GM19455 (cell line): Measurements from ENCODE around the gene MYO3B.
A peak's percentile ranks its signal among the peaks of the same experiment; 100 is the strongest.
"Not testable (repeated sequence)": the region's sequence is repeated elsewhere in the genome, so short reads cannot be mapped to it uniquely, and the experiment has no call there.

Source experiments
- ATAC-seq: cut with Tn5 transposase; IDR thresholded peaks from one replicate; pipeline ENCODE4 v1.9.1; 2021; ENCODE audit not compliant: unreplicated experiment

The MYO3B gene

DNA sequence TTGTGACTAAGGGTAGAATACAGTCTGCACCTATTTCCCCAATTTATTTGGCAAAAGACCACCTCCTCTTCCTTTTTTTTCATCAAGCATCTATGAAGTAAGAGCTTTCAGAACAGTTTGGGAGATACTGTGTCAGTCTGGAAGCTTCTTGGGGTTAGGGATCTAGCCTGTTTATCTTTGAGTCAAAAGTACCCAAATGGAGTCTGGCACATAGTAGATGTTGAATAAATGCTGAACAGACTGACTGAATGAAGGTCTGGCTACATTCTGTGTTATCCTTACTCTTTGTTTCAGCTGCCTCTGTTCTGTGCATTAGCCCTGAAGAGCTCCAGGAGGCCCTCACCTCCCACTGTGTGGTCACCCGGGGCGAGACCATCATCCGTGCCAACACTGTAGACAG, 223.2 kb downstream of the MYO3B start:
- no peak for ATAC-seq

DNA sequence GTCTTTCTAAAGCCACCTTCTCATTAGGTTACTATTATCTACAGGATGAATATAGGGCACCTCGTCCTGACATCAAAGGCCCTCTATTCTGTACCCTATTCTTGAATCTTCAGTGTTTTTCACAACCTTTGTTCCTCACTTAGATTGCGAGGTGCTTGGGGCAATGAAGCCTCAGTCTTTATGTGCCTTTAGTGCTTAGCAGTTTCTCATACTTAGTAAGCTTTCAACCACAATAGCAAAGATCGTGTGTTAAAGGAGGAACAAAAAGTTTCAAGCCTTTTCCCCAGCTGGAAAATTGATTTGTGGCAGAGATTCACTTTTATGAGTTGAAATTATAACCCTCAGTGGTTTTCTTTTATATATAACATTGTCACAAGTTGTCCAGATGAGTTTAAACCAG, 226.9 kb downstream of the MYO3B start:
- ATAC-seq: no peak

DNA sequence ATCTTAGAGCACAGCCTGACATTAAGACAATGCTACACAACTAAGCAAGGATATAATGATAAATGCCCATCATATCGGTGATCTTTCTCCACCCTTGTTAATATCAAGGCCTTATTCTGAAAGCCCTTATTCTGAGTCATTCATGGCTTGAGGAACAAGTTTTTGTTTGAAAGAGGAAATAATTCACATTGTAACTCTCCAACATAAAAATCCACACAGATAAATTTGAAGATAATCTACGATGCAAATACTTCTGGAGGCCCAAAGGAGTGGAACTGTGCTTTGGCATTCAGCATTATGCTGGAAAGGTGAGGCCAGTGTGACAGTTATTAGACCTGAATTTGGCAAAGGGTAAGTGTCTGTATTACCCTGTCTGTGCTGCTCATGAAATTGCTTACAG, 227.4 kb downstream of the MYO3B start:
- no peak for ATAC-seq

DNA sequence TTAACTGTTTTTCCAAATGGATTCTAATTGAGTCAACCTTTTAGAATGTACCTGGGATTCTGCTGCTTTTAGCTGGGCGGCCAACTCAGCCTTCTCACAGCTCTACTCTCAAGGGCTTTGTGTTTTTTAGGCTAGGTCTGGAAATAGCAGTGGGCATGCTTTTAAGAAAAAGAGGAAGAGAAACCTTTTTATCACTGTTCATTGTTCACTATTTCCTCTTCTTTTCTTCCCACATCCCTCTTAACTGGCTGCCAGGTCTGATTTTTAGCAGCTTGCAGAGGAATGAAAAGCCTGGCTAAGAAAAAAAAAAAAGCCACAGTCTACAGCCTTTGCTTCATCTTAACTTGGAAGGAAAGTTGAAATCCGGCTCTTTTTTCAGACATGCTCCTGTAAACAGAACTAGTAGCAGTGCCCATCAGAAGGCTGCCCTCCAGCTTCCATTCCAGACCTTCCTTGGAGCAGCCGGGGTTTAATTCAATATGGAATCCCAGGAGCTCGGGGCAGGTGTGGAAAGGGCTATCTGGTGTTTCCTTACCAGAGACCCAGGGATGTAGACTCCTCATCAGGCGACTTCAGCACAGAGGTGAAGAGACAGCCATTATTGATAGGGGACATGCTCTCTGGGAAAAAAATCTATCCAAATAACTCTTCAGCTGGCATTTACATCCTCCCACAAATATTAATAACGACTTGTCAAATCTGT, 230.7 kb downstream of the MYO3B start:
- no peak for ATAC-seq

DNA sequence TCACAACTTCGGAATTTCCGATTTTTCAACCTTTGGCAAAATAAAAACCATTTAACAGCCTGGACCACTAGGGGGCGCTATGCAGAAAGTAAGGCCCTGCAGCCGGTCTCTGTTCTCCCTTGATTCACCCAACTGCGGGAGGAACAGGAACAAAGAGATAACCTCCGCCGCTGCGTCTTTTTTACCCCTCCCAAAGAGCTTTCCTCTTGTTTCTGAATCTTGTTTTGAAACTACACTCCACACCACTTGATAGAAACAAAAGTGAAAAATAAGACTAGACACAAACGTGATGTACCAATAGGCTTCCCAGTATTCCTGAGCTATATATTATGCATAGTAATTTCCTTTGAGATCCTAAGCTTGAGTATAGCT, 231.2 kb downstream of the MYO3B start:
- peak; percentile 54 for ATAC-seq

DNA sequence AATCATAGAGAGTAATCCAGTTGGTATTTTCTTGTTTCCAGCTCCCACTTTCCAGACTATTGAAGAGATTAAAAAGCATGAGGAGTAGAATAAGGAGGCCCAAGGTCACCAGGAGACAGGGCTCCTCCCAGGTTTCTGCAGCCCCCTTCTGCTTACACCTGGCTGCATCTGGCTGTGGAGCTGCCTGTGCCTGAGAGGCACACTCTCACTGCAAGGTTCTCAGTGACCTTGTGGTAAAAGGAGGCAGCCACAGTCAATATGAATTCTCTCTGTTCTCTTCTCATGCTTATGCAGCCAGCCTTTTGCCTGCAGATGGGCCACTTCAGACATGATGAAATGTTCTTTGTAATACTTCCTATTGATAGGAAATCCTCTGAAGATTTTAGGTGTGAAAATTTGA, 233.7 kb downstream of the MYO3B start:
- no peak for ATAC-seq

DNA sequence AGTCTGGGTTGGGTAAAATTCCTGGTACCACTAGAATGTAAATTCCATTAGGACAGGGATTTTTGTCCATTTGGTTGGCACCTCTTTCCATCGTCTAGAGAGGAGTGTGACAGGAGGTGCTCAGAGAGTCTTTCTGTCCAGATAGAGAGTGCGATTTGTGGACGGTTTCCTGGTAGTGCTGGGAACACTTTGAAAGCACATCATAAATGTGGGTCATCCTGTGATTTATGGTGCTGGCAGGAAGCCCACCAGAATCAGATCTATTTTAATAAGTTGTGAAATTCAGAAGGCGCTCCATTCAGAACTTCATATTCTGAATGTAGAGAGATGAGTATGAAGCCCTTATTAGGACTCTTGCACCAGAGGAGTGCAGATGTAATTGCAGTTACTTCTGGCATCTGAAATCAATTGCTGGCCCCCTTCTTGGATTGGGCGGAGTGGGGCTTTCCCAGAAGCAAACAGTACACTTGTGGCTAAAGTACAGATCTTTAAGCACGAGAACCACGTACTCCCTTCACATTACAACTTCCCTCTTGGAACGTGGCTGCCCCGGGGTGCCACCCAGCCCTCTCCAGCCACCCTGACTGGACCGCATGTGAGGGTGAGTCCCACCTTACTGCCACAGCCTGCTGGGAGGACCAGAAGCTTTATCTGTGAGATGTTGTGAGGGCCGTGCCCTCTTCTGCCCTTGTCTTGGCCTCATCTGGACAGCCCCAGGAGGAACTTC, 243.2 kb downstream of the MYO3B start:
- no peak for ATAC-seq

DNA sequence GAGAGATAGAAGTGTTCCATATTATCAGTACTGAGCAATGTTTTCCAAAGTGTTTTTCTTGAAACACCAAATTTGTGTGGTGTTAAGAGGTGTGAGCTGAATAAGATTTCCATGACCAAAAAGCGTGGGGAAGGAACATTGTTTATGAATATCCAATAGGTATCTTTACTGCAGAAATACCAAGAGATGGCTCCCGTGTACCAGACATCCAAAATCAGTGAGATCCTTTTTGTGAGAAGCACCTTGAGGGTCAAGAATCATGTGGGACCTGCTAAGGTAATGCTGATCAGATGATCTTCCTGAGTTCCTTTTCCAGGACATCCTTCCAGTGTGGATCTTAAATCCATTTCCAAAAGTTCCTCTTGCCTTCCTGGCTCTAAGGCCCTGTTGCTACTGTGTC, 246.0 kb downstream of the MYO3B start:
- ATAC-seq: no peak

DNA sequence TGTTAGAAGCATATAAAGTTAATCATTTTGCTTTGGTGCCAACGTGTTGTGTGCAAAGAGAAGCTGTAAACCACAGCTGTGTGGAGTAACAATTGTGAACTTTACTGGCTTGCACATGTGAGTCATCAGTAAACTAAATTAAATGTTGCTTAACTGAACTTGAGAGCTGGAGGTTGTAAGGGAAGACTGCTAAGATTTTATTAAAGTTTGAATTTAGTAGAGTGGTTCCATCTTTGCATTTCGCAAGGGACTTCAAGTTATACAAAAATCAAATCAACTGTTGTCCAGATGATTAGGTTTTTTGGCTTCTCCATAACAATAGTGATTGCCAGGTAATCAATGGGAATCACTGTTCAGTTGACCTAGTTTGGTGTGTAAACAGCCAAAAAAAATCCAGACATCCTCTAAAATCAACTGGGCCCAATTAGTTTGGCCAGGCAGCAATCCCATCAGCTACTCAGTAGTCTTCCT, 247.4 kb downstream of the MYO3B start:
- ATAC-seq: no peak

DNA sequence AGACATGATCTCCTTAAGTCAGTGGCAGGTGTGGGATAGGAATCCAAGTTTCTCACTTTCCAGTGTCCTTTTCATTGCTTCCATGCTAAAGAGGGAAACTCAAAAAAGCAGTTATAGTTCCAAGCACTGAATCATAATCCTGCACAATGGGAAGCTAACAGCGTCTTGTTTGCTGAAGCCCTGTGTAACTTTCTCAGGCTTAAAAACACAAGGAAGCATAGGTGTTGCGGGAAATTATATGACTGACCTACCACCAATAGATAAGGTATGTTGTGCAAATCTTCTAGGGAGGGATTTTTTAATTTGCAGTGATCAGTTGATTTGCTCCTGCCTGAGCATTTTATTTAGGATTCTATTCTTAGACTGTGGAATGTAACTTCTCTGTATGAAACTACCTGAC, 250.9 kb downstream of the MYO3B start:
- ATAC-seq: no peak

DNA sequence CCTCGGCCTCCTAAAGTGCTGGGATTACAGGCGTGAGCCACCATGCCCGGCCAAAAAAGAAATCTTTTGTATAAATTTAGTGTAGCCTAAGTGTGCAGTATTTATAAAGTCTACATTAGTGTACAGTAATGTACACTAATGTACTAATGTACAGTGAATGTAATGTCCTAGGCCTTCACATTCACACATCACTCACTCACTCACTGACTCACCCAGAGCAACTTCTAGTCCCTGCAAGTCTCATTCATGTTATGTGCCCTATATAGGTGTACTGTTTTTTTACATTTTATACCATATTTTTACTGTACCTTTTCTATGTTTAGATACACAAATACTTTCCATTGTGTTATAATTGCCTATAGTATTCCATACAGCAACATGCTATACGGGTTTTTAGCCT, 254.9 kb downstream of the MYO3B start:
- no peak for ATAC-seq

DNA sequence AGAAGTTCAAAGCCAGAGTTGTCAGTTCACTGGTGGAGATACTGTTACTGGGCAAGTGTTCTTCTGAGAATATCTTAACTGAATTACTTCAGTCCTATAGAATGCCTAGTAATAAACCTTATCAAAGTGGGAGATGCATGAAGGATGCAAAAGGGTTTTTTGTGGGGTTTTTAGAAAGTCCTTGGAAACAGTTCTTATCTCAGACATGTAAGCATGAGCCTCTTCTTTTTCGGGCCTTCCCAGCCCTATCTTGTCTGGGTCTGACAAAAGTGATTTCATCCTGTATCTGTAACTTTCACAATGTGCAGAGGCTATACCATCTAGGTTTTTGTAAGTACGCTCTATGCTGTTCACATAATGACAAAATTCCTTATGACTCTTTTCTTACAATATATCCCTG, 255.5 kb downstream of the MYO3B start:
- no peak for ATAC-seq

DNA sequence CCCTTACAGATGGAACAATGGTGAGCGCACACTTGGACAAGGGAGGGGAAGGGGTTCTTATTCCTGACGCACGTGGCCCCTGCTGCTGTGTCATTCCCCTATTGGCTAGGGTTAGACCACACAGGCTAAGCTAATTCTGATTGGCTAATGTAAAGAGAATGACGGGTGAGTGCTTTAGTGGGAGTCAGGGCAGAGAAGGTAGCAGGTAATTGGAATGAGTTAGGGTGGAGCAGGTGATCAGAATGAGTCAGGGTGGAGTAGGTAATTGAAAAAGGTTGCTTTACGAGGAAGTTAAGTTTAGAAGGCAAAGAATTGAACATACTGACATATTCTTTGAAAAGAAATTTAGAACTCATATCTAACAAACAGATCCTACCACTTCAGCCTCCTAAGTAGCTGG, 256.4 kb downstream of the MYO3B start:
- not testable (repeated sequence) for ATAC-seq

DNA sequence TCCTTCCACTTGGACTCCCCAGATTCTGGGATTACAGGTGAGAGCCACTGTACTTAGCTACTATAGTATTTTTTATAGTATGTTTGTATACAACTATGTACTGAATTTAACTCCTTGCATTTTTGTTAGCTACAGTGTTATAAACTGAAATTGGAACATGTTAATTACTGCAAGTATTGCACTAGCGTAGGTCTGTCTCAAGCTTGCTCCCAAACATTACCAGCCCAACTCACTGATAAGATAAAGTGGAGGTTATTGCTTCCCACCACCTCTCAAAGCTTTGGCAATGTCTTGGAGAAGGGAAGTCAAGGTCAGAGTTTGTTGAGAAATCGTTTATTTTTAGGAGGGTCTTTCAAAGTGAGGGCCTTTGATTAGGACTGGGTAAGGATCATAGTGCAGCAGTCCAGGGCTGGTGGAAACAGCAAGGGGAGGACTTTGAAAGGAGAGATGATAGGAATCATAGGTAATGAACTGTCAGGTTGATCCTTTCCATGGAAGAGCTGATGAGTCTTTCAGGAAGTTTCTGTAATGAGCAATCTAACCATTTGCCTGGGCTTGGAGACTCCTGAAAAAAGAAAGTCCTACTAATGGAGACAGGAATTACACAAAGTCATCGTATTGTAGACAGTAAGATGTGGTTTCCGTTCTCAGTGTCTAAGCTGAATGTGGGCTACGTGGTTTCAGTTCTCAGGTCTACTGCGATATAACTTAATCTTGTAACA, 257.1 kb downstream of the MYO3B start:
- ATAC-seq: no peak

DNA sequence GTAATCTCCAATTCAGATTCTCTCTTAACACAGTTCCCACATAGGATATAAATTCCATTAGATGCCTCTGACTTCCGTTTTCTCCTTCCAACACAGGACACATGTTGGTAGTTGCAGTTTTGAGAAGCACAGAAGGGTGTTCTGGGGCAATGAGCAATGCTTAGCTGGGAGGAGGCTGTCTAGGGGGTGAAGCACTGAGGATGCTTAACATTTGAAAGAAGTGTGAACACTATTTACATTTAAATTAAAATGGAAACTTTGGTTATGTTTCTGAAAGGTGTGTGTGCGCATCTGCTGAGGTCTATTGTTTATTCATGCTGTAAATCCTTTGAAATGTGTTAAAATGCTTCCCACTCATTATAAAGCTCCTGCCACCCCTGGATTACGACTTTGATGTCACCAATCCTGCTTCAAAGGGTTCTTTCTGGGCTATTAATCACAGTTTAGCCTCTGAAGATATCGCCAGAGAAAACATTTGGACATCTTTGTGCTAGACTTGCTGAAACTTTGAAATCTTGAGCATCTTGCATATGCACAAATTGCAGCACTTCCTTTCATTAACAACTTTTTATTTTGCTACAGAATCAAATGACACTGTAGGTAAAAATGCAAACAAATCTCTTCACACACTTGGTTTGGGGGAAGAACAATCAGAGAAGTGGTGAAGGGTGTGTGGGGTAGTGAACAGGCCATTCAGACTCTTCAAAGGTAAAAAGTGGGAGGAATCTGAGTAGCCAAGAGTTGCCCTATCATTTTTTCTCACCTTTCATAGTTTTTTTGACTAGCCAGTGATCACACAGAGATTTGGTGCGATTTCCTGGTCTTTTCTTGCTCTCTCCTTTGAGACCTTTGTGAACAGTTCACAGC, 258.4 kb downstream of the MYO3B start:
- no peak for ATAC-seq

DNA sequence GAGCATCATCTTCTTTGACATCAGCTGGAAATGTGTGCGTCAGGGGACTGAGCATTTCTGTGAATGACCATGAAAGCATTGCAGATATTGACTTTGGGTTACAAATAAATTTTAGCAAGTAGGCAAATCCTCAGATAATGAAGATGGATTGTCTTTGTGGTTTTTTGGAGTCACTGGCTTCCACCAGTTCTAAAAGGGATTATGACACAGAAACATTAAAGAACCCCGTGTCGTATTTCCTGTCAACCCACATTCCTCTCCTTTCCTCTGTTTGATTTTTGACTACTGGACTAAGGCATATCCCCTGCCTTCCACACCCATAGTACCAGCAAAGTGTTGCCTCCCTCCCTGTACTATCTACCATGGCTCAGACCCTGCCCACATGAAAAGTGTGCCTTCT, 268.1 kb downstream of the MYO3B start:
- ATAC-seq: no peak

DNA sequence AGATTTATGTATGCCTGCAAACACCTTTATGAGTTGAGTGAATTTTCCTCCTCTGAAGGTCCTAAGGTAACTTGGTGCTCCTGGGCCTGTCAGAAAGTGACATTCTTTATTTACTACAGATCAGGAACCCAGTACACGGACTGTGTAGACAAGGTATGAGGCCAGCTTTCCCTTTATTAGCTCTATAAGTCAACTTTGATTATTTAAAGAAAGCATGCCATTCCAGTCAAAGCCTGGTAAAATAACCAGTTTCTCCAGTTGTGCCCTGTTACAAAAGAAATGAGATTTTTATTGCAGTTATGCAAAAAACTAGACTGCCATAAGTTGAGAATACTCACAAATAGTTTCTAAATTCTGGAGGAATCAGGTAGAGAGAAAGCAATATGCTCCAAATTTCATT, 271.1 kb downstream of the MYO3B start:
- ATAC-seq: no peak

DNA sequence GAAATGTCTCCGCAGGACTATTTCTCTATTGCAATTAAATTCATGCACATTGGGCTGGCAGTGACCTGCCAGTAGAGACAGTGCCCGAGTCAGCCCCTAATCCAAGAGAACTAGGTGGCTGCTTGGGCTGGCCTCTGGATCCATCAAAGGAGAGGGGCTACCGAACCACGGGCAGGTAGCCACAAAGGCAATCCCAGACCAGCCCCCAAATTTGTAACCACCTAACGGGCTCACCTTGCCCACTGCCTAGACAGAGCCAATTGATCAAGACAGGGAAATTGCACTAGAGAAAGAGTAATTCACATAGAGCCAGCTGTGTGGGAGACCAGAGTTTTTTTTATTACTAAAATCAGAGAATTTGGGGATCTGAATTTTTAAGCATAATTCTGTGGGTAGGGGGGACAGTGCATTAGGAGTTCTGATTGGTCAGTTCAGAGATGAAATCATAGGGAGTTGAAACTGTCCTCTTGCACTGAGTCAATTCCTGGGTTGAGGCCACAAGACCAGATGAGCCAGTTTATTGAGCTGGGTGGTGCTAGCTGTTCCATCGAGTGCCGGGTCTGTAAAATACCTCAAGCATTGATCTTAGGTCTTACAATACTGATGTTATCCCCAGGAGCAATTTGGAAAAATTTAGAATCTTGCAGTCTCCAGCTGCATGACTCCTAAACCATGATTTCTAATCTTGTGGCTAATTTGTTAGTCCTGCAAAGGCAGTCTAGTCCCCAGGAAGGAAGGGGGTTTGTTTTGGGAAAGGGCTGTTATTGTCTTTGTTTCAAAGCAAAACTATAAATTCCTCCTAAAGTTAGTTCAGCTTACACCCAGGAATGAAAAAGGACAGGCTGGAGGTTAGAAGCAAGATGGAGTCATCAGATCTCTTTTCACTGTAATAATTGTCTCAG, 276.8 kb downstream of the MYO3B start:
- no peak for ATAC-seq

DNA sequence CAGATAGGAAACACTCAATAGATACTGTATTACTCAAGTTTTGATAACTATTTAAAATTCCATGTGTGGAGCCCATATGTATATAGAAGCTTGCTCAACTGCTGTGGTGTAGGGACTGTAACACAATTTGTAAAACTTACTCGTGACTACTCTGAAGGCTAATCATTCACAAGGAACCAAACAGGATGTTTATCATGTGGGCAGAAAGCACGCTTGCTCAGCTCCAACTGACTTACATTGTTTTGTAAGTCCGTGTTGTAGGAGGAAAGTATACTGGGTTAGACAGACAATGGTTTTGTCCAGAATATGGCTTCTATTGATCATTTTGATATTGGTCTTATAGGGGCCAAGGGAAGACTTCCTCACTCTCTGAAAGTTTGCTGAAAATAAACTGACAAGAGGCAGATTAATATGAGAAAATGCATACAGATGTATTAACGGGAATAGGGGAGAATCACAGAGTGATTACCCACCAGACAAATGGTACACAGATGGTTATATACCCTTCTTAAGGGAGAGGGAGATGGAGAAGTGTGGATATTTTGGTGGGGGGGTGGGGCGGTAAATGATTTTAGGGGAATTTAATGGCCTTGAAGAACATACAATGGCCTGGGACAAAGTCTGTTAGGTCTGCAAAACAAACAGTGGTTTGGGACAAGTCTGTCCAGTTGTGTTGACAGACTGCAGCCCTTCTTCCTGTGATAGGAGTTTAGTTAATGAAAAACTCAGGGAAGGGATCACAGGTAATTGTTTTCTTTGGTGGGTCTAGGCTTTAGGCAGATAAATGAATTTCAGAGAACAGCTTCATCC, 277.9 kb downstream of the MYO3B start:
- ATAC-seq: no peak
